CD4-positive, alpha-beta T cell treated with Interleukin-15 for 4 hours (primary cell): ENCODE results near the gene TRIM2.

ENCODE experiments used
- DNase-seq: peaks from one replicate; pipeline ENCODE4 v3.0.0-alpha.2; 2020; ENCODE audit warnings: low spot score

The TRIM2 gene

GRCh38 chr4:153276971-153277370 is 72.7 kb downstream of the TRIM2 start:
- no peak for DNase-seq

- no peak for DNase-seq
Observed at GRCh38 chr4:153281476-153281875, 77.2 kb downstream of the TRIM2 start.

- DNase-seq = no peak
Observed at GRCh38 chr4:153282023-153282422, 77.8 kb downstream of the TRIM2 start.

- no peak for DNase-seq
Observed at GRCh38 chr4:153283260-153283659, 79.0 kb downstream of the TRIM2 start.

GRCh38 chr4:153290134-153290533 is 85.9 kb downstream of the TRIM2 start:
- DNase-seq = no peak

- DNase-seq = no peak
Observed at GRCh38 chr4:153291562-153291961, 87.3 kb downstream of the TRIM2 start.

GRCh38 chr4:153292897-153293741 is 88.9 kb downstream of the TRIM2 start:
- no peak for DNase-seq

- DNase-seq = no peak
Observed at GRCh38 chr4:153293742-153294057, 89.5 kb downstream of the TRIM2 start.

- no peak for DNase-seq
Observed at GRCh38 chr4:153294631-153295030, 90.4 kb downstream of the TRIM2 start.

- no peak for DNase-seq
Observed at GRCh38 chr4:153295131-153295755, 91.0 kb downstream of the TRIM2 start.

- DNase-seq = no peak
Observed at GRCh38 chr4:153296040-153296823, 92.0 kb downstream of the TRIM2 start.

- DNase-seq = no peak
Observed at GRCh38 chr4:153297116-153297515, 92.9 kb downstream of the TRIM2 start.

- no peak for DNase-seq
Observed at GRCh38 chr4:153310793-153311192, 106.5 kb downstream of the TRIM2 start.

GRCh38 chr4:153314915-153315314 is 110.7 kb downstream of the TRIM2 start:
- no peak for DNase-seq

GRCh38 chr4:153318696-153319320 is 114.6 kb downstream of the TRIM2 start:
- DNase-seq = peak; percentile 48

GRCh38 chr4:153322791-153323190 is 118.5 kb downstream of the TRIM2 start:
- DNase-seq = no peak

- no peak for DNase-seq
Observed at GRCh38 chr4:153324046-153324445, 119.8 kb downstream of the TRIM2 start.

- DNase-seq = no peak
Observed at GRCh38 chr4:153325558-153325957, 121.3 kb downstream of the TRIM2 start.

- no peak for DNase-seq
Observed at GRCh38 chr4:153326513-153326912, 122.3 kb downstream of the TRIM2 start.

GRCh38 chr4:153327247-153327646 is 123.0 kb downstream of the TRIM2 start:
- DNase-seq = no peak

- DNase-seq = no peak
Observed at GRCh38 chr4:153332936-153333335, 128.7 kb downstream of the TRIM2 start.

GRCh38 chr4:153333874-153334273 is 129.6 kb downstream of the TRIM2 start:
- DNase-seq = no peak

- no peak for DNase-seq
Observed at GRCh38 chr4:153335665-153336064, 131.4 kb downstream of the TRIM2 start.
